ENCODE data around the gene SRSF12.
"Not testable (repeated sequence)": the region's sequence is repeated elsewhere in the genome, so short reads cannot be mapped to it uniquely, and the experiment has no call there.

The SRSF12 gene

GRCh38 chr6:89128256-89128671, 10.4 kb upstream of the SRSF12 start:
- DNase-seq: not testable (repeated sequence)

- no peak for DNase-seq
Measured at GRCh38 chr6:89122625-89123024, 4.8 kb upstream of the SRSF12 start.

- DNase-seq: no peak
Measured at GRCh38 chr6:89121934-89122333, 4.1 kb upstream of the SRSF12 start.

- no peak for DNase-seq
Measured at GRCh38 chr6:89120371-89120770, 2.5 kb upstream of the SRSF12 start.

- DNase-seq: no peak
Measured at GRCh38 chr6:89118931-89119330, 1.1 kb upstream of the SRSF12 start.

GRCh38 chr6:89116702-89117101, 1.2 kb downstream of the SRSF12 start:
- DNase-seq: no peak

GRCh38 chr6:89111933-89112332, 5.9 kb downstream of the SRSF12 start:
- no peak for DNase-seq

GRCh38 chr6:89110284-89110683, 7.6 kb downstream of the SRSF12 start:
- no peak for DNase-seq

GRCh38 chr6:89100114-89100513, 17.8 kb downstream of the SRSF12 start:
- no peak for DNase-seq

GRCh38 chr6:89098461-89098860, 19.4 kb downstream of the SRSF12 start:
- DNase-seq: no peak

GRCh38 chr6:89087881-89088280, 30.0 kb downstream of the SRSF12 start:
- no peak for DNase-seq

- DNase-seq: no peak
Measured at GRCh38 chr6:89085409-89086205, 32.3 kb downstream of the SRSF12 start.

- no peak for DNase-seq
Measured at GRCh38 chr6:89084954-89085353, 32.9 kb downstream of the SRSF12 start.

GRCh38 chr6:89084542-89084941, 33.3 kb downstream of the SRSF12 start:
- DNase-seq: no peak

GRCh38 chr6:89082486-89082891, 35.4 kb downstream of the SRSF12 start:
- DNase-seq: peak; percentile 18

GRCh38 chr6:89081423-89082322, 36.2 kb downstream of the SRSF12 start:
- peak; percentile 91 for DNase-seq

- peak; percentile 21 for DNase-seq
Measured at GRCh38 chr6:89081129-89081422, 36.8 kb downstream of the SRSF12 start.

GRCh38 chr6:89080281-89081128, 37.4 kb downstream of the SRSF12 start, which contains the start of gene PNRC1:
Gene PNRC1 (plus strand): TSS chr6:89080751. CDS start chr6:89080895, 144 bp downstream.
- DNase-seq: peak; percentile 84

- peak; percentile 70 for DNase-seq
Measured at GRCh38 chr6:89079511-89080234, 38.2 kb downstream of the SRSF12 start.

- DNase-seq: no peak
Measured at GRCh38 chr6:89073840-89074239, 44.0 kb downstream of the SRSF12 start.

- no peak for DNase-seq
Measured at GRCh38 chr6:89073014-89073620, 44.8 kb downstream of the SRSF12 start.

- peak; percentile 7 for DNase-seq
Measured at GRCh38 chr6:89071036-89071435, 46.8 kb downstream of the SRSF12 start.
